GM19372 (cell line): ENCODE measurements around the gene ADCY9.
"Not testable (repeated sequence)": the region's sequence is repeated elsewhere in the genome, so short reads cannot be mapped to it uniquely, and the experiment has no call there.

Experiments used
- ATAC-seq: cut with Tn5 transposase; IDR thresholded peaks from one replicate; pipeline ENCODE4 v1.9.1; 2021; ENCODE audit warnings: mild to moderate bottlenecking, low read depth, moderate library complexity; ENCODE audit not compliant: unreplicated experiment

Gene ADCY9

DNA sequence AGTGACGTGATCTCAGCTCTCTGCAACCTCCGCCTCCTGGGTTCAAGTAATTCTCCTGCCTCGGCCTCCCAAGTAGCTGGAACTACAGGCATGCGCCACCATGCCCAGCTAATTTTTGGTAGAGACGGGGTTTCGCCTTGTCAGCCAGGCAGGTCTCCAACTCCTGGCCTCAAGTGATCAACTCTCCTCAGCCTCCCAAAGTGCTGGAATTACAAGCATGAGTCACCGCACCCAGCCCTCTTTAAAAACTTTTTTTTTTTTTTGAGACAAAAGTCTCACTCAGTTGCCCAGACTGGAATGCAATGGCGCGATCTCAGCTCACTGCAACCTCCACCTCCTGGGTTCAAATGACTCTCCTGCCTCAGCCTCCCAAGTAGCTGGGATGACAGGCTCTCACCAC lies 43.1 kb downstream of the ADCY9 start:
- not testable (repeated sequence) for ATAC-seq

GRCh38 chr16:4071686-4072561 lies 44.3 kb downstream of the ADCY9 start:
- no peak for ATAC-seq

DNA sequence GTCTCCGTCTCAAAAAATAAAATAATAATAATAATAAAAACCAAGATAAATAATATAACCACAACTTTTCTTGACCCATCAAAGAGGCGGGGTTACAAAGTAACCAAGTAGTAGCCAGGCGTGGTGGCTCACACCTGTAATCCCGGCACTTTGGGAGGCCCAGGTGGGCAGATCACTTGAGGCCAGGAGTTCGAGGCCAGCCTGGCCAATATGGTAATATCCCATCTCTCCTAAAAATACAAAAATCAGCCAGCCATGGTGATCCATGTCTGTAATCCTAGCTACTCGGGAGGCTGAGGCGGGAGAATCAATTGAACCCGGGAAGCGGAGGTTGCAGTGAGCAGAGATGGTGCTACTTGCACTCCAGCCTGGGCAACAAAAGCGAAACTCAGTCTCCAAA lies 45.3 kb downstream of the ADCY9 start:
- ATAC-seq, result no peak

GRCh38 chr16:4067262-4068001 lies 48.8 kb downstream of the ADCY9 start:
- no peak for ATAC-seq

DNA sequence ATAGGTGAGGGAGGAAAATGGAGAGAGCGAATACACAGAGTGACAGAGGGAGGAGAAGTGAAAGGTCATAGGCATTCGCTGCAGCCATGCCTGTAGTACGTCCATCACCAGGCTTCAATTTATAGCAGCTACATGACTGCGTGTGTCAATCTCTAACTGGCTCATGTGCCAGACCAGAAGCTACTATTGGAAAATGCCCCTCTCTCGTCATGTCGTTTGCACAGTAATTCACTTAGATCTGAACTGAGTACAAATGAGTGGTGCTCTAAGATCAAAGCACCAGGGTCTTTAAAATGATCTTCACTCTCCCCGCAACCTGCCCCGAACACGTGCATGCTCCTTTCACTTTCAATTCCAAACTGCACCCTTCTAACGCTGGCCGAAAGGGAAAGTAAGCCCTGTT lies 51.3 kb downstream of the ADCY9 start:
- ATAC-seq, result no peak

DNA sequence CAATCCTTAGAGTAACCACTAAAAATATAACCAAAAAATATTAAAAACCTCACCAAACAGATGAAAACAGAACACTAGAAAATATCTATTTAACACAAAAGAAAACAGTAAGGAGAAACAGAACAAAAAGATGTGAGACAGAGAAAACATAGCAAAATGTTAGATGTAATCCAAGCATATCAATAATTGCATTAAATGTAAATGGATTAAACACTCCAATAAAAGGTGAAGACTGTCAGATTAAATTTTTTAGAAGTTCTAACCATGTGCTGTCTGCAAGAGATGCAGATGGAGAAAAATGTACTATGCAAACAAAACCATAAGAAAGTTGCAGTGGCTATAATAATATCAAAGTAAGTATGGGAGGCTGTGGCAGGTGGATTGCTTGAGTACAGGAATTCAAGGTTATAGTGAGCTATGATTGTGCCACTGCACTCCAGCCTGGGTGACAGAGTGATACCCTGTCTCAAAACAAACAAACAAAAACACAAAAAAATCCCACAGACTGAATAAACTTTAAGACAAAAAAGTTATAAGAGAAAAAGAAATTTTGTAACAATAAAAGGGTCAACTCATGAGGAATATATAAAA lies 53.9 kb downstream of the ADCY9 start:
- no peak for ATAC-seq

DNA sequence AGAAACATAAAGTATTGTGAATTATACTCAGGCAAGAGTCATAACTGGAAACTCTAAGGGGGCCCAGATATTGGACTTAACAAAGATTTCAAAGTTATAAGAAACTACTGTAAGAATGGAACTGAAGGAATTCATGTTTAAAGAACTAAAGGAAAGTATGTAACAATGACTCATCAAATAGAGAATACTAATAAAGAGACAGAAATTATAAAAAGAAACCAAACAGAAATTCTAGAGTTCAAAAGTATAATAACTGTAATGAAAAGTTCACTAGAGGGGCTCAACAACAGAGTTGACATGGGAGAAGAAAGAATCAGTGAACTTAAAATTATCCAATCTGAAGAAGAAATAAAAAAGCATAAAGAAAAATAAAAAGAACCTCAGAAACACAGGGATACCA lies 55.4 kb downstream of the ADCY9 start:
- no peak for ATAC-seq

- ATAC-seq, result no peak
These were observed 56.2 kb downstream of the ADCY9 start for GRCh38 chr16:4060009-4060408.

DNA sequence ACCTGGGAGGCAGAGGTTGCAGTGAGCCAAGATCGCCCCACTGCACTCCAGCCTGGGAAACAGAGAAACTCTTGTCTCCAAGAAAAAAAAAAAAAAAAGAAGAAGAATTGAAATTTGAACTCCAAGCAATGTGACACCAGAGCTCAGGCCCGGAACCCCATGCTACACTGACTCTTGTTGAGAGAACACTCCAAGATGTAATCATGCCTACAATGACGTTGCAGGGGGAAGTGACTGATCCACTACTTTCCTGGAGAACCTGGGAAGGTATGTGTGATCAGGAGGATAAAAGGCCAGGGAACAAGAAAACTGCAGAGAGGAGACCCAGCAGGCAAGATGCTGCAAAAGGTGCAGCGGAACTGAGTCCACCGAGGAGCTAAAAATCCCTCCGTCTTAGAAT lies 57.9 kb downstream of the ADCY9 start:
- ATAC-seq, result no peak

GRCh38 chr16:4057439-4057877 lies 58.8 kb downstream of the ADCY9 start:
- no peak for ATAC-seq

DNA sequence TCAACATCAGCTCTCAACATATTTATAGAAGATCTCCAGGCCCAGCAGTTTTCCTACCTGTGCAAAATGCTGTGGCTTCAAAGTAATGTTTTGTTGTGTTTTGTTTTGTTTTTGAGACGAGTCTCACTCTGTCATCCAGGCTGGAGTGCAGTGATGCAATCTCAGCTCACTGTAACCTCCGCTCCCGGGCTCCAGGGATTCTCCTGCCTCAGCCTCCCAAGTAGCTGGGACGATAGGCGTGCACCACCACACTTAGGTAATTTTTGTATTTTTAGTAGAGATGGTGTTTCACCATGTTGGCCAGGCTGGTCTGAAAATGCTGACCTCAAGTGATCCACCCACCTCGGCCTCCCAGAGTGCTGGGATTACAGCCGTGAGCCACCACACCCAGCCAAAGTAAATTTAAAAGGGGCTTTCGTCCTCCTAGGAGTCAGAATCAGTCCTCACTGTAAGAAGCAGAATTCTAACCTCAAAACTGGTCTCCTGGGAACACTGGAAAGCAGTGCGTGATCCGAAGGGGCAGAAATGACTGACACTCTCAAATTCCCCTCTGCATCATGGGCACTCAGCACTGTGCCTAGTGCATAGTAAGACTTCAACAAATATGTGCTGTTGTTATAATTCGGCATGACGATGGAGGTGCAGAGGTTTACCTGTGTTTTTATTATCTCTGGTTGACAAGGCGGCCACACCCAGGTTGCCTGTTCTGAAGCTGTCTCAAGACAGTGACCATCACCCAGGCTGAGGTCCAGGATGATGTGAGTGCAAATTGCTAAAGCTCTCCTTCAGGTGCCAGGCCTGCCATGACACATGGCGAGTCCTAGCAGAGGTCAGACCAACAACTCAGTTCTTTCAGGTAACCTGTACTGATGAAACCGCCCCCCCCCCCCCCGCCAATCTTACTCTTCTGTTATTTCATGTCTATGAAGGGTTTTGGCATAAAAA lies 59.8 kb downstream of the ADCY9 start:
- no peak for ATAC-seq

DNA sequence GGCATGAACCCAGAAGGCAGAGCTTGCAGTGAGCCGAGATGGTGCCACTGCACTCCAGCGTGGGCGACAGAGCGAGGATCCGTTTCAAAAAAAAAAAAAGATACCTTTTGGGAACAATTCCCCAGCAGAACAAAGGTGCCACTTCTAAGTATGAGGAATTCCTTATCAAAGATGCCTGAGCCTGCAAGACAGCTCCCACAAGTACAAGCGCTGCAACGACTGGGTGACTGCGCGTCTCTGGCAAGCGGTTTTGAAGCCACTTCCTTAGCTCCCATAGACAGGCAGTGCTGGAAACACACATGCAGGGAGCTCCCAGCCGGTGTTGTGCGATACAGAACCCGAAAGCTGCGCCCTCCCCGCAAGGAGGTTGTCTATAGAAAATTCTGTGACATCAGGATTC lies 60.5 kb downstream of the ADCY9 start:
- ATAC-seq, result no peak

DNA sequence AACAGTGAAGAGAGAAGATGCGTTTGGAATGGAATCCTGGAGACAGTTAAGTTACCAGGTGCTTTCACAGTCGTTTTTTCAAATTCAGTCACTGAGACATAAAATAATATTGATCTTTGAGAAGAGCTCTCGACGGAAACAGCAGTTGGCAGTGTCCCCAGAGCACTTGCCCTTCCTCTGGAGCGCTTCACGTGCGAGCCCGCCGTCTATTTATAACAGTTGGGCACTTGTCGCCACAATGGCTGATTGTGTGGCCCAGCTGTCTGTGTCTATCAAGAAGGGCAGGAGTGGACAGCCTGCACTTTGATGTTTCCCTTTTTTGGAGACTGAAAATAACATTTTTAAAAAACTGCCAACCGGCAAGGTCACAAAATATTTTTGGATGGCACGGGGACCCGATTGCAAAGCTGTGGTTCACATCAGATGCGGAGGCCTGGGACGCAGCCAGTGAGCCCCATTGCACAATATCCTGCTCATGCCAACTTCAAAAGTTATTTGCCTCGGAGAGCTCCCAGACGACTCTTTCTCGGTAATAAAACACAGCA lies 62.9 kb downstream of the ADCY9 start:
- ATAC-seq, result no peak

DNA sequence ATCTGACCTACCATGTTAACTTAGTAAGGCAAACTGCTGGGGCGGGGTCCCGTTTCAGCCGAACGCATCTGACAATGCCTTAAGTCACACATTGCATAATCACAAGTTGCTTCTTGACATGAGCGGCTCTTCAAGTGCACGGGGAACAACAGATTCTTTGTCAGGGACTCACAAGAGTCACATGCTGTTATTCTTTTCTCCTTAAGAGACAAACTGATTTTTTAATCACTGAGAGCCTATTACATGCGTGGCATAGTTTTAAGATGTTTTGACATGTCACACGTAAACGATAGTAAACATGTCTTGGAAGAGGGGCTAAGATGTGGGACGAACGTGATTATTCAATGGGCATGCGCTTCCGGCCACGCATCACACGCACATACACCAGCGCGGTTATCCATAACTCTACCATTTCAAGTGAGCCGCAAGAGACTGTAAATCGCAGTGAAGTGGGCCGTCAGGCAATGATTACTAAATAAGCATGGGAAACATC lies 63.4 kb downstream of the ADCY9 start:
- no peak for ATAC-seq

DNA sequence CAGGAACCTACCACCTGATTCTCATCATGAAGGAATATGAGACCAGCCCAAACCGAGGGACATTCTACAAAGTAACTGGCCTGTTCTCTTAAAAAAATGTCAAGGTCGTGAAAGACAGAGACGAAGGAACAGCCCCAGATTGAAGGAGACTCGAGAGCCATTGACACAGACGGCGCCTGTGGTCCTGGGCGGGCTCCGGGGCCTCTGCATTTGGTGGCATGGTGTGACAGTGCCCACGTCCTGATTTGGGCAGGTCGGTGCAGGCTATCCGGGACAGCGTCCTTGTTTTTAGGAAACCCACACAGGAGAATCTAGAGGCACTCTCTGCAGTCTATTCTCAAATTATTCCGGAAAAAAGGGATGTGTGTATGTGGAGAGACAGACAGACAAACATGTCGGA lies 64.1 kb downstream of the ADCY9 start:
- ATAC-seq, result no peak

DNA sequence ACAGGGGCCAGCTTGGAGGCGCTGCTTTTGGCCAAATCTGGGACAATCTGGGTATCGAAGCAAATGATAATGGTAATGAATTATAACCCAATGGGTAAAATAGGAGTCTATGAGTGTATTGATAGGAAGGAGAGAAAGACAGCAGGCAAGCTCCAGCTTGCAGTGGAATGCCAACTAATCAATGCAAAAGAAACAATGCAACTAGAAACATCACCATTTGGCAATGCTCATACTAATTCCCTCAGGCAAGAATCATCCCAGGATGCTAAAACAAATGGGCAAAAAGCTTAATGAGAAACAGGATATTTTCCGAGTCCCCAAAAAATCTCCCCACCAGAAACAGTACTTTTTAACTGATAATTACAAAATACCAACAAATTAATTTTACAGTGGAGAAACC lies 64.7 kb downstream of the ADCY9 start:
- no peak for ATAC-seq

- ATAC-seq, result no peak
These were observed 67.2 kb downstream of the ADCY9 start for GRCh38 chr16:4049031-4049430.

DNA sequence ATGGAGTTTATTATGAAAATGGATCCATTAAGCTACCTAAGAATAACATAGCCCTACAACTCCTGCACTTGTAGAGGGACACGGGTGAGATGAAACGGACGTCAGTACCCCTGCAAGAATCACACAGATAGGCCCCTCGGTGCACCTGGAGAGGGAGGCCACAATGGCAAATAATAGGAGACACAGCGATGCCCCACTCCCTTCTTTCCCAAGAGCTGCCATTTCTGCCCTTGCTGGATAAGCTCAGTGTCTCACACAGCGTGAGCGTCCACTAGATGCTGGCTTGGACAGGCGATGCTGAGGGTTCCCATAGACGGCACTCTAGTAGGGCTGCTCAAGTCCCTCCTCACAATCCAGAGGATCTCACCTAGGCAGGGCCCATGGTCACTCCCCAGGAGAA lies 67.8 kb downstream of the ADCY9 start:
- ATAC-seq, result no peak

- ATAC-seq, result no peak
These were observed 70.0 kb downstream of the ADCY9 start for GRCh38 chr16:4046221-4046620.

GRCh38 chr16:4045561-4045960 lies 70.7 kb downstream of the ADCY9 start:
- not testable (repeated sequence) for ATAC-seq
